ENCODE measurements around the gene NUP43. TPM values are rescaled to one million over a fixed set of nuclear protein-coding genes. Genes with fewer than 3 reads are reported as not detected.

NUP43 gene
- total RNA-seq, 3 donors from 2014 or later (not counting 1 experiment from before 2014, with no cell fraction given), result 20.8 to 33.4 (median 23.5) TPM

DNA sequence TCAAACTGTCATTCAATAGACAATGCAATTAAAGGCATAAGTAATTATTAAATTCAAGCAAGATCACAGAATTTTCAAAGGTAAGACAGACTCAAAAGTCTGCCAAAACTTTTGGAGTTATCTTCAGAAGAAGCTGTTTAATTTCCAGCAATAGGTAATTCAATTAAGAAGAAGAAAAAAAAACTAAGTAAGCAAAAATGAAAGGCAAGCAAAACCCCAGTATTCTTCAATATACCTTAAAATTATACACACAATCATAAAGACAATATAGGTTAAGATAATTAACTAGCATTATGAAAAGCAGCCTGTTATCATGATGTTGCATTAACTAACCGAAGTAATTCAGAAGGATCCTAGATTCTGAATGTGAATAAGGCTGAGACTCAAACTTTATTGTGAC, 31.9 kb downstream of the NUP43 start:
- H3K27ac ChIP-seq (ENCODE audit: low read length), result no peak overlapping the region
- no peak overlapping the region for H3K4me3 ChIP-seq (ENCODE audit: low read length)
- H3K27me3 Mint-ChIP-seq (ENCODE audit: low read depth in 2 of 2), result no peaks in the 10 kb centered on the region
- WGBS (ENCODE audit: insufficient coverage), result no CpG with 5 or more reads among the region's 1 CpG
- no peaks in the 10 kb centered on the region for H3K36me3 ChIP-seq (ENCODE audit: control insufficient read depth, insufficient read depth, low read length)
- H3K4me1 Mint-ChIP-seq, result peaks cover 46 to 51% of the 10 kb centered on the region in 2 donors
- no peaks in the 10 kb centered on the region for H3K27me3 ChIP-seq (ENCODE audit: control insufficient read depth, insufficient read depth, low read length)
- ATAC-seq (no peak), DNase-seq (no peak)
- H3K9me3 Mint-ChIP-seq, result no peaks in the 10 kb centered on the region
- TF ChIP-seq, protein P1, sequence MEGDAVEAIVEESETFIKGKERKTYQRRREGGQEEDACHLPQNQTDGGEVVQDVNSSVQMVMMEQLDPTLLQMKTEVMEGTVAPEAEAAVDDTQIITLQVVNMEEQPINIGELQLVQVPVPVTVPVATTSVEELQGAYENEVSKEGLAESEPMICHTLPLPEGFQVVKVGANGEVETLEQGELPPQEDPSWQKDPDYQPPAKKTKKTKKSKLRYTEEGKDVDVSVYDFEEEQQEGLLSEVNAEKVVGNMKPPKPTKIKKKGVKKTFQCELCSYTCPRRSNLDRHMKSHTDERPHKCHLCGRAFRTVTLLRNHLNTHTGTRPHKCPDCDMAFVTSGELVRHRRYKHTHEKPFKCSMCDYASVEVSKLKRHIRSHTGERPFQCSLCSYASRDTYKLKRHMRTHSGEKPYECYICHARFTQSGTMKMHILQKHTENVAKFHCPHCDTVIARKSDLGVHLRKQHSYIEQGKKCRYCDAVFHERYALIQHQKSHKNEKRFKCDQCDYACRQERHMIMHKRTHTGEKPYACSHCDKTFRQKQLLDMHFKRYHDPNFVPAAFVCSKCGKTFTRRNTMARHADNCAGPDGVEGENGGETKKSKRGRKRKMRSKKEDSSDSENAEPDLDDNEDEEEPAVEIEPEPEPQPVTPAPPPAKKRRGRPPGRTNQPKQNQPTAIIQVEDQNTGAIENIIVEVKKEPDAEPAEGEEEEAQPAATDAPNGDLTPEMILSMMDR (IDR thresholded peaks at IDR 0.05), result no peak
- H3K4me3 Mint-ChIP-seq, result no peak overlapping the region
- intact Hi-C loops (cut with micrococcal nuclease), result no loop called here
- no peaks in the 10 kb centered on the region for H3K9me3 ChIP-seq (ENCODE audit: control insufficient read depth, insufficient read depth, low read length)
- no peak overlapping the region for H3K27ac Mint-ChIP-seq
- no peaks in the 10 kb centered on the region for H3K36me3 Mint-ChIP-seq
- H3K4me1 ChIP-seq (ENCODE audit: control insufficient read depth, insufficient read depth, low read length), result peaks cover 11% of the 10 kb centered on the region

DNA sequence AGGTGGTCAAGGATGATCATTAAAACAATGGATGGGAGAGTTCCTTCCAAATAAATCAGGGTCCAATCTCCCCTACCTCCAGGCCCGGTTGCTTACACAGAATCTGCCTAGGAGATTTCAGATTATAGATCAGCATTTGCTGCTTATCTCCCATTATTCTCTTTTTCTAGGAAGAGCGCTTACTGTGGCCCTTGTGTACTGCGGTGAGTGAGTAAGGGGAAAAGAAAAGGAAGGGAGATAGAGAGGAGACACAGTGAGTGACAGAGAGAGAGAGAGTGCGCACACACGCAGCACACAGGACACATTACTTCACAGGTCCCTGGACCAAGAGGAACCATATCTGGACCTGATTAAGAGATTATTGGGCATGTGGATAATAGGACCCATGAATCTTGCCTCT, 34.6 kb downstream of the NUP43 start:
- intact Hi-C loops (cut with micrococcal nuclease), result no loop called here
- Histone ChIP-seq H3K36me3 (ENCODE audit: control insufficient read depth, insufficient read depth, low read length) (no peaks in the 10 kb centered on the region), H3K4me3 (ENCODE audit: low read length) (no peak overlapping the region), H3K27ac (ENCODE audit: low read length) (no peak overlapping the region), H3K27me3 (ENCODE audit: control insufficient read depth, insufficient read depth, low read length) (no peaks in the 10 kb centered on the region), H3K9me3 (ENCODE audit: control insufficient read depth, insufficient read depth, low read length) (no peaks in the 10 kb centered on the region), H3K4me1 (ENCODE audit: control insufficient read depth, insufficient read depth, low read length) (peaks cover 4% of the 10 kb centered on the region)
- no peaks in the 10 kb centered on the region for H3K9me3 Mint-ChIP-seq
- DNase-seq, result no peak
- H3K4me1 Mint-ChIP-seq, result peaks cover 43 to 48% of the 10 kb centered on the region in 2 donors
- no peaks in the 10 kb centered on the region for H3K27me3 Mint-ChIP-seq (ENCODE audit: low read depth in 2 of 2)
- WGBS (ENCODE audit: insufficient coverage), result 94% methylated on average over 4 of the region's 5 CpGs
- TF ChIP-seq, protein P1 (IDR thresholded peaks at IDR 0.05), result no peak
- no peaks in the 10 kb centered on the region for H3K36me3 Mint-ChIP-seq
- ATAC-seq, result no peak
- H3K27ac Mint-ChIP-seq, result peak overlapping the region in 1 of 2 donors; percentile 50
- no peak overlapping the region for H3K4me3 Mint-ChIP-seq

DNA sequence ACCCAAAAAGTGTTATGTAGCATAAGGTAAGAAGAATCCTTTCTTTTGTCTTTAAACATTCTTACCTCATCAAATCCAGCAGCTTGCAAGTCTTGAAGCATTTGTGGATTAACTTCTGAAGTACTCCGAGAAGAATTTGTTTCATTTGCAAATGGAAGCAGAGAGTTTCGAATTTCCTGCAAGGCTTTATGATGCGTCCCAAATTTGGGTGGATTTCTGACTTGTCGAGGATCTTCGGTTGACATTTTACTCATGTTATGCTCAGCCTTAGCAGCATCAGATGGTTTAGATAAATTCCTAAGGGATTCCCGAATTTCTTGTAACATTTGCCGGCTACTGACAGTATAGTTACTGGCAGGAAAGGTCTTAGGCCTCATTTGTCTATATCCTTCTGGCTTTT, 44.6 kb downstream of the NUP43 start:
- DNase-seq, result no peak
- 96% methylated on average over 7 of the region's 7 CpGs for WGBS (ENCODE audit: insufficient coverage)
- H3K9me3 ChIP-seq (ENCODE audit: control insufficient read depth, insufficient read depth, low read length), result no peaks in the 10 kb centered on the region
- H3K27ac ChIP-seq (ENCODE audit: low read length), result no peak overlapping the region
- H3K27ac Mint-ChIP-seq, result no peak overlapping the region
- no peaks in the 10 kb centered on the region for H3K36me3 Mint-ChIP-seq
- no peak overlapping the region for H3K4me3 Mint-ChIP-seq
- TF ChIP-seq, protein P1 (IDR thresholded peaks at IDR 0.05), result no peak
- intact Hi-C loops (cut with micrococcal nuclease), result no loop called here
- no peaks in the 10 kb centered on the region for H3K9me3 Mint-ChIP-seq
- no peaks in the 10 kb centered on the region for H3K4me1 ChIP-seq (ENCODE audit: control insufficient read depth, insufficient read depth, low read length)
- no peaks in the 10 kb centered on the region for H3K27me3 ChIP-seq (ENCODE audit: control insufficient read depth, insufficient read depth, low read length)
- no peaks in the 10 kb centered on the region for H3K27me3 Mint-ChIP-seq (ENCODE audit: low read depth in 2 of 2)
- no peak for ATAC-seq
- peaks cover 14% of the 10 kb centered on the region for H3K36me3 ChIP-seq (ENCODE audit: control insufficient read depth, insufficient read depth, low read length)
- H3K4me3 ChIP-seq (ENCODE audit: low read length), result no peak overlapping the region
- peaks cover 33 to 36% of the 10 kb centered on the region in 2 donors for H3K4me1 Mint-ChIP-seq

DNA sequence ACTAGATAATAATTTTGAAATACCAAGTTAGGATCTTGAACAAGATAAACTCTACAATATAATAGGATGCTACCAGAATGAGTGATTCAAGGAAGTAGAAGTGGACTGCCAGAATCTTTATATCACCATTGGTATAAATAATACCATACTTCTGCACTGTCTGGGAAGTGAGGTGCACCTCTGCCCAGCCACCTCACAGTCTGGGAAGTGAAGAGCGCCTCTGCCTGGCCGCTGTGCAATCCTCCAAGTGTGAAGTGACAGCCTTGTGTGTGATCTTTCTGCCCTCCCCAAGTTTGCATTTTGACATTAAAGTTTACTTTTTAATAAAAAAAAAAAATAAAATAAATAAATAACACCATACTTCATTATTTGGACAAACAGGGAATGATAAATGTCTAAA, 47.2 kb downstream of the NUP43 start:
- ATAC-seq, result no peak
- Histone ChIP-seq H3K27ac (ENCODE audit: low read length) (no peak overlapping the region), H3K36me3 (ENCODE audit: control insufficient read depth, insufficient read depth, low read length) (peaks cover 21% of the 10 kb centered on the region), H3K4me1 (ENCODE audit: control insufficient read depth, insufficient read depth, low read length) (no peaks in the 10 kb centered on the region), H3K9me3 (ENCODE audit: control insufficient read depth, insufficient read depth, low read length) (no peaks in the 10 kb centered on the region), H3K27me3 (ENCODE audit: control insufficient read depth, insufficient read depth, low read length) (no peaks in the 10 kb centered on the region), H3K4me3 (ENCODE audit: low read length) (no peak overlapping the region)
- no peak for DNase-seq
- 100% methylated on average over 2 of the region's 2 CpGs for WGBS (ENCODE audit: insufficient coverage)
- H3K27ac Mint-ChIP-seq, result no peak overlapping the region
- no peaks in the 10 kb centered on the region for H3K9me3 Mint-ChIP-seq
- TF ChIP-seq, protein P1 (IDR thresholded peaks at IDR 0.05), result no peak
- no peaks in the 10 kb centered on the region for H3K27me3 Mint-ChIP-seq (ENCODE audit: low read depth in 2 of 2)
- peaks cover 18 to 23% of the 10 kb centered on the region in 2 donors for H3K4me1 Mint-ChIP-seq
- intact Hi-C loops (cut with micrococcal nuclease), result no loop called here
- no peak overlapping the region for H3K4me3 Mint-ChIP-seq
- H3K36me3 Mint-ChIP-seq, result no peaks in the 10 kb centered on the region
